ENCODE data around the gene OSBPL6.

Gene OSBPL6

GRCh38 chr2:178241844-178242551 lies 47.7 kb downstream of the OSBPL6 start:
- TF ChIP-seq ZNF274 (IDR thresholded peaks at IDR 0.05; ENCODE audit: low read depth, low read length), result no peak
- H3K4me3 ChIP-seq (ENCODE audit: low read length), result no peak overlapping the region

- H3K4me3 ChIP-seq (ENCODE audit: low read length), result no peak overlapping the region
- TF ChIP-seq ZNF274 (IDR thresholded peaks at IDR 0.05; ENCODE audit: low read depth, low read length), result no peak
Measured at GRCh38 chr2:178242552-178242883, 48.2 kb downstream of the OSBPL6 start.

- H3K4me3 ChIP-seq (ENCODE audit: low read length), result no peak overlapping the region
- no peak for TF ChIP-seq ZNF274 (IDR thresholded peaks at IDR 0.05; ENCODE audit: low read depth, low read length)
Measured at GRCh38 chr2:178243961-178244360, 49.6 kb downstream of the OSBPL6 start.

GRCh38 chr2:178244777-178245176 lies 50.5 kb downstream of the OSBPL6 start:
- no peak for TF ChIP-seq ZNF274 (IDR thresholded peaks at IDR 0.05; ENCODE audit: low read depth, low read length)
- H3K4me3 ChIP-seq (ENCODE audit: low read length), result no peak overlapping the region

- no peak overlapping the region for H3K4me3 ChIP-seq (ENCODE audit: low read length)
- no peak for TF ChIP-seq ZNF274 (IDR thresholded peaks at IDR 0.05; ENCODE audit: low read depth, low read length)
Measured at GRCh38 chr2:178246696-178247095, 52.4 kb downstream of the OSBPL6 start.

GRCh38 chr2:178247250-178247649 lies 52.9 kb downstream of the OSBPL6 start:
- no peak for TF ChIP-seq ZNF274 (IDR thresholded peaks at IDR 0.05; ENCODE audit: low read depth, low read length)

GRCh38 chr2:178250429-178250828 lies 56.1 kb downstream of the OSBPL6 start:
- H3K4me3 ChIP-seq (ENCODE audit: low read length), result no peak overlapping the region
- no peak for TF ChIP-seq ZNF274 (IDR thresholded peaks at IDR 0.05; ENCODE audit: low read depth, low read length)

More at GRCh38 chr2:178247250-178247649, 52.9 kb downstream of the OSBPL6 start:
- no peak overlapping the region for H3K4me3 ChIP-seq (ENCODE audit: low read length)

GRCh38 chr2:178251151-178251955 lies 57.0 kb downstream of the OSBPL6 start:
- no peak for TF ChIP-seq ZNF274 (IDR thresholded peaks at IDR 0.05; ENCODE audit: low read depth, low read length)
- H3K4me3 ChIP-seq (ENCODE audit: low read length), result no peak overlapping the region

- no peak overlapping the region for H3K4me3 ChIP-seq (ENCODE audit: low read length)
- no peak for TF ChIP-seq ZNF274 (IDR thresholded peaks at IDR 0.05; ENCODE audit: low read depth, low read length)
Measured at GRCh38 chr2:178256382-178257042, 62.2 kb downstream of the OSBPL6 start.

GRCh38 chr2:178257127-178257526 lies 62.8 kb downstream of the OSBPL6 start:
- no peak overlapping the region for H3K4me3 ChIP-seq (ENCODE audit: low read length)
- no peak for TF ChIP-seq ZNF274 (IDR thresholded peaks at IDR 0.05; ENCODE audit: low read depth, low read length)

- H3K4me3 ChIP-seq (ENCODE audit: low read length), result no peak overlapping the region
- TF ChIP-seq ZNF274 (IDR thresholded peaks at IDR 0.05; ENCODE audit: low read depth, low read length), result no peak
Measured at GRCh38 chr2:178258916-178259315, 64.6 kb downstream of the OSBPL6 start.

- no peak for TF ChIP-seq ZNF274 (IDR thresholded peaks at IDR 0.05; ENCODE audit: low read depth, low read length)
- H3K4me3 ChIP-seq (ENCODE audit: low read length), result no peak overlapping the region
Measured at GRCh38 chr2:178263159-178263860, 69.0 kb downstream of the OSBPL6 start.

GRCh38 chr2:178264211-178264610 lies 69.9 kb downstream of the OSBPL6 start:
- no peak overlapping the region for H3K4me3 ChIP-seq (ENCODE audit: low read length)
- TF ChIP-seq ZNF274 (IDR thresholded peaks at IDR 0.05; ENCODE audit: low read depth, low read length), result no peak

- no peak for TF ChIP-seq ZNF274 (IDR thresholded peaks at IDR 0.05; ENCODE audit: low read depth, low read length)
- no peak overlapping the region for H3K4me3 ChIP-seq (ENCODE audit: low read length)
Measured at GRCh38 chr2:178265851-178266250, 71.5 kb downstream of the OSBPL6 start.
